ENCODE results near the gene RNGTT. TPM values are rescaled to one million over a fixed set of nuclear protein-coding genes. Genes with fewer than 3 reads are reported as not detected.

Gene RNGTT
- total RNA-seq, 4 donors from 2014 or later, result 13.9 to 20.5 (median 18.4) TPM

DNA sequence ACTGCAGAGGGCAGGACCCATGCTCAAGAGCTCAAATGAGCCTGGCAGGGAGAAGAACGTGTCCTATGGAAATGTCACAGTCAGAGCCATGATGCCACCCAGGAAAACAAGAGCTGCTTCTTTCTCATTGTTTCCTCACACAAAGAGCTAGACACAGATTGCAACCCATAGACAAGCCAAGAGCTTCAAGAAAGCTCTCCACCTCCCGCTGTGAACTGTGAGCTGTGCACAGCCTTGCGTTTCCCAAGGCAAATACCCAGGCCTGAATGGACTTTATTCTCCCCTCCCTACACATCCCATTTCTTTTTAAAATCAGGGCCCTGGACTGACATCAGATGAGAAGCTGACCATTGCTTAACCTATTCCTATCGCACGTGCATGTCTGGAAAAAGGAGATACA, 388.8 kb downstream of the RNGTT start:
- DNase-seq (ENCODE audit: low spot score in 2 of 2), result no peak
- 79 to 82% methylated on average over 5 of the region's 5 CpGs for WGBS, 2 donors
- TF ChIP-seq, protein P1, sequence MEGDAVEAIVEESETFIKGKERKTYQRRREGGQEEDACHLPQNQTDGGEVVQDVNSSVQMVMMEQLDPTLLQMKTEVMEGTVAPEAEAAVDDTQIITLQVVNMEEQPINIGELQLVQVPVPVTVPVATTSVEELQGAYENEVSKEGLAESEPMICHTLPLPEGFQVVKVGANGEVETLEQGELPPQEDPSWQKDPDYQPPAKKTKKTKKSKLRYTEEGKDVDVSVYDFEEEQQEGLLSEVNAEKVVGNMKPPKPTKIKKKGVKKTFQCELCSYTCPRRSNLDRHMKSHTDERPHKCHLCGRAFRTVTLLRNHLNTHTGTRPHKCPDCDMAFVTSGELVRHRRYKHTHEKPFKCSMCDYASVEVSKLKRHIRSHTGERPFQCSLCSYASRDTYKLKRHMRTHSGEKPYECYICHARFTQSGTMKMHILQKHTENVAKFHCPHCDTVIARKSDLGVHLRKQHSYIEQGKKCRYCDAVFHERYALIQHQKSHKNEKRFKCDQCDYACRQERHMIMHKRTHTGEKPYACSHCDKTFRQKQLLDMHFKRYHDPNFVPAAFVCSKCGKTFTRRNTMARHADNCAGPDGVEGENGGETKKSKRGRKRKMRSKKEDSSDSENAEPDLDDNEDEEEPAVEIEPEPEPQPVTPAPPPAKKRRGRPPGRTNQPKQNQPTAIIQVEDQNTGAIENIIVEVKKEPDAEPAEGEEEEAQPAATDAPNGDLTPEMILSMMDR (IDR thresholded peaks at IDR 0.05), result no peak
- no peak for TF ChIP-seq POLR2A (IDR thresholded peaks at IDR 0.05)
- TF ChIP-seq EP300 (IDR thresholded peaks at IDR 0.05), result no peak
- H3K27me3 ChIP-seq, result no peaks in the 10 kb centered on the region
- H3K9me3 ChIP-seq, result peaks cover 0 to 13% (median 0%) of the 10 kb centered on the region in 4 donors
- no peak overlapping the region for H3K27ac ChIP-seq
- H3K4me3 ChIP-seq, result no peak overlapping the region
- H3K36me3 ChIP-seq, result no peaks in the 10 kb centered on the region
- no peaks in the 10 kb centered on the region for H3K4me1 ChIP-seq

- DNase-seq (ENCODE audit: low spot score in 2 of 2), result no peak
- no peaks in the 10 kb centered on the region for H3K27me3 ChIP-seq
- H3K4me1 ChIP-seq, result no peaks in the 10 kb centered on the region
- peaks cover 0 to 15% (median 0%) of the 10 kb centered on the region in 4 donors for H3K9me3 ChIP-seq
- H3K27ac ChIP-seq, result no peak overlapping the region
- no peak overlapping the region for H3K4me3 ChIP-seq
- 39 to 45% methylated on average over 8 to 9 of the region's 9 CpGs for WGBS, 2 donors
- H3K36me3 ChIP-seq, result no peaks in the 10 kb centered on the region
- TF ChIP-seq POLR2A (IDR thresholded peaks at IDR 0.05), result no peak
- TF ChIP-seq, protein P1 (IDR thresholded peaks at IDR 0.05), result no peak
- TF ChIP-seq EP300 (IDR thresholded peaks at IDR 0.05), result no peak
Observed at GRCh38 chr6:88574031-88574430, 389.4 kb downstream of the RNGTT start.

- 61 to 62% methylated on average over 3 of the region's 3 CpGs for WGBS, 2 donors
- Histone ChIP-seq H3K4me3 (no peak overlapping the region), H3K27me3 (no peaks in the 10 kb centered on the region), H3K27ac (no peak overlapping the region), H3K36me3 (no peaks in the 10 kb centered on the region), H3K9me3 (peaks cover 0 to 15% (median 0%) of the 10 kb centered on the region in 4 donors), H3K4me1 (no peaks in the 10 kb centered on the region)
- no peak for DNase-seq (ENCODE audit: low spot score in 2 of 2)
- TF ChIP-seq, protein P1 (IDR thresholded peaks at IDR 0.05), result no peak
- TF ChIP-seq EP300 (IDR thresholded peaks at IDR 0.05), result no peak
- TF ChIP-seq POLR2A (IDR thresholded peaks at IDR 0.05), result no peak
Observed at GRCh38 chr6:88573561-88573960, 389.9 kb downstream of the RNGTT start.

GRCh38 chr6:88572449-88573139, 390.8 kb downstream of the RNGTT start:
- DNase-seq (ENCODE audit: low spot score in 2 of 2), result no peak
- Histone ChIP-seq H3K27ac (no peak overlapping the region), H3K4me3 (no peak overlapping the region), H3K27me3 (no peaks in the 10 kb centered on the region), H3K4me1 (no peaks in the 10 kb centered on the region), H3K36me3 (no peaks in the 10 kb centered on the region), H3K9me3 (peaks cover 0 to 15% (median 0%) of the 10 kb centered on the region in 4 donors)
- no peak for TF ChIP-seq POLR2A (IDR thresholded peaks at IDR 0.05)
- no peak for TF ChIP-seq EP300 (IDR thresholded peaks at IDR 0.05)
- TF ChIP-seq, protein P1 (IDR thresholded peaks at IDR 0.05), result no peak
- 54 to 63% methylated on average over 3 of the region's 3 CpGs for WGBS, 2 donors

DNA sequence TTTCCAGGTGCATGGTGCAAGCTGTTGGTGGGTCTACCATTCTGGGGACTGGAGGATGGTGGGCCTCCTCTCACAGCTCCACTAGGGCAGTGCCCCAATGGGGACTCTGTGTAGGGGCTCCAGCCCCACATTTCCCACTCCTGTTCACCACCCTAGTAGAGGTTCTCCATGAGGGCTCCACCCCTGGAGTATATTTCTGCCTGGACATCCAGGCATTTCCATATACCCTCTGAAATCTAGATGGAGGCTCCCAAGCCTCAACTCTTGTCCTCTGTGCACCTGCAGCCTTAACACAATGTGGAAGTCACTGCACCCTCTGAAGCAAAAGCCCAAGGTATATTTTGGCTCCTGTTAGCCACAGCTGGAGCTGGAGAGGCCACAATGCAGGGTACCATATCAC, 393.5 kb downstream of the RNGTT start:
- no peak overlapping the region for H3K27ac ChIP-seq
- H3K27me3 ChIP-seq, result no peaks in the 10 kb centered on the region
- H3K4me3 ChIP-seq, result no peak overlapping the region
- no peaks in the 10 kb centered on the region for H3K4me1 ChIP-seq
- no peak for DNase-seq (ENCODE audit: low spot score in 2 of 2)
- TF ChIP-seq EP300 (IDR thresholded peaks at IDR 0.05) (no peak), POLR2A (IDR thresholded peaks at IDR 0.05) (no peak)
- TF ChIP-seq, protein P1 (IDR thresholded peaks at IDR 0.05), result no peak
- H3K9me3 ChIP-seq, result peaks cover 0 to 15% (median 0%) of the 10 kb centered on the region in 4 donors
- H3K36me3 ChIP-seq, result no peaks in the 10 kb centered on the region
